ENCODE measurements around the gene MTHFR. TPM values are rescaled to one million over a fixed set of nuclear protein-coding genes. Genes with fewer than 3 reads are reported as not detected.

The MTHFR gene
- total RNA-seq, 1 experiment from 2014 or later, result 18.2 TPM

- H2AFZ ChIP-seq (ENCODE audit: low read length), result no peak overlapping the region
- peaks cover 6% of the 10 kb centered on the region; the same call in 1 of the 2 replicates for H3K4me1 ChIP-seq (ENCODE audit: insufficient read depth, low read length)
- no peaks in the 10 kb centered on the region for H3K27me3 ChIP-seq (ENCODE audit: insufficient read depth, low read length)
- H3K79me1 ChIP-seq (ENCODE audit: insufficient read depth, low read depth, low read length, poor library complexity, severe bottlenecking), result no peaks in the 10 kb centered on the region
- H2BK12ac ChIP-seq (ENCODE audit: insufficient read length, low read depth, low read length), result no peak overlapping the region
- H3K27ac ChIP-seq (ENCODE audit: insufficient read length, low read depth, low read length), result no peak overlapping the region
- no peak for DNase-seq
- H4K5ac ChIP-seq (ENCODE audit: insufficient read length, low read depth, low read length), result no peak overlapping the region
- no peaks in the 10 kb centered on the region for H4K20me1 ChIP-seq (ENCODE audit: control insufficient read depth, insufficient read depth, insufficient read length)
- WGBS (ENCODE audit: extremely low coverage, insufficient read length, low lambda C conversion rate), result no CpG with 5 or more reads among the region's 6 CpGs
- H2BK15ac ChIP-seq (ENCODE audit: low read depth, low read length), result no peak overlapping the region
- H3K9ac ChIP-seq (ENCODE audit: extremely low read depth, insufficient read length, low read length), result no peak overlapping the region
- H3K14ac ChIP-seq (ENCODE audit: insufficient read depth, low read length), result no peak overlapping the region
- H3K56ac ChIP-seq (ENCODE audit: insufficient read length, low read depth, low read length), result no peak overlapping the region
- no peaks in the 10 kb centered on the region for H3K36me3 Mint-ChIP-seq (ENCODE audit: insufficient read depth in 1 of 3, low read depth in 3 of 3)
- H3K79me2 ChIP-seq (ENCODE audit: insufficient read depth, low read length), result no peaks in the 10 kb centered on the region
- H3K27me3 Mint-ChIP-seq (ENCODE audit: low read depth), result peaks cover 4% of the 10 kb centered on the region; the same call in 1 of the 2 replicates
- H2BK20ac ChIP-seq (ENCODE audit: low read depth, low read length, poor library complexity, severe bottlenecking), result no peak overlapping the region
- H2BK120ac ChIP-seq (ENCODE audit: low read depth, low read length, poor library complexity, severe bottlenecking), result no peak overlapping the region
- no peak overlapping the region for H2AK5ac ChIP-seq (ENCODE audit: insufficient read length, low read length)
- no peak overlapping the region for H3T11ph ChIP-seq (ENCODE audit: low read length)
- no peaks in the 10 kb centered on the region for H3K23me2 ChIP-seq (ENCODE audit: insufficient read length, low read depth, low read length, poor library complexity, severe bottlenecking)
- no peak overlapping the region for H3K4me2 ChIP-seq (ENCODE audit: insufficient read depth, insufficient read length, low read length)
- H3K23ac ChIP-seq (ENCODE audit: insufficient read length, low read depth, low read length), result no peak overlapping the region
- no peak overlapping the region for H4K8ac ChIP-seq (replicated peaks; ENCODE audit: insufficient read length, low read depth, low read length)
- TF ChIP-seq, protein P1, sequence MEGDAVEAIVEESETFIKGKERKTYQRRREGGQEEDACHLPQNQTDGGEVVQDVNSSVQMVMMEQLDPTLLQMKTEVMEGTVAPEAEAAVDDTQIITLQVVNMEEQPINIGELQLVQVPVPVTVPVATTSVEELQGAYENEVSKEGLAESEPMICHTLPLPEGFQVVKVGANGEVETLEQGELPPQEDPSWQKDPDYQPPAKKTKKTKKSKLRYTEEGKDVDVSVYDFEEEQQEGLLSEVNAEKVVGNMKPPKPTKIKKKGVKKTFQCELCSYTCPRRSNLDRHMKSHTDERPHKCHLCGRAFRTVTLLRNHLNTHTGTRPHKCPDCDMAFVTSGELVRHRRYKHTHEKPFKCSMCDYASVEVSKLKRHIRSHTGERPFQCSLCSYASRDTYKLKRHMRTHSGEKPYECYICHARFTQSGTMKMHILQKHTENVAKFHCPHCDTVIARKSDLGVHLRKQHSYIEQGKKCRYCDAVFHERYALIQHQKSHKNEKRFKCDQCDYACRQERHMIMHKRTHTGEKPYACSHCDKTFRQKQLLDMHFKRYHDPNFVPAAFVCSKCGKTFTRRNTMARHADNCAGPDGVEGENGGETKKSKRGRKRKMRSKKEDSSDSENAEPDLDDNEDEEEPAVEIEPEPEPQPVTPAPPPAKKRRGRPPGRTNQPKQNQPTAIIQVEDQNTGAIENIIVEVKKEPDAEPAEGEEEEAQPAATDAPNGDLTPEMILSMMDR (conservative IDR thresholded peaks at IDR 0.05), result no peak
- no peaks in the 10 kb centered on the region for H3K9me3 ChIP-seq (ENCODE audit: control insufficient read depth, low read depth, low read length)
- no peak overlapping the region for H3K4me3 Mint-ChIP-seq
- no peak overlapping the region for H3K4ac ChIP-seq (ENCODE audit: low read depth, low read length)
- no peaks in the 10 kb centered on the region for H3K9me3 Mint-ChIP-seq
- no peak overlapping the region for H3K18ac ChIP-seq (ENCODE audit: insufficient read length, low read depth, low read length)
- H2BK5ac ChIP-seq (ENCODE audit: insufficient read length, low read length), result no peak overlapping the region
- H3K27ac Mint-ChIP-seq, result no peak overlapping the region
- peaks cover 25 to 34% of the 10 kb centered on the region in 2 experiments for H3K4me1 Mint-ChIP-seq
- H4K91ac ChIP-seq (ENCODE audit: insufficient read length, low read depth, low read length), result no peak overlapping the region
Measured at GRCh38 chr1:11783556-11783955, 22.2 kb downstream of the MTHFR start.
